ENCODE measurements around the gene TAS1R3. TPM values are rescaled to one million over a fixed set of nuclear protein-coding genes. Genes with fewer than 3 reads are reported as not detected.

TAS1R3 gene
- total and polyA plus RNA-seq, 2 of the 4 experiments (the other 2 are of a cell fraction), result under 0.01 to 0.05 TPM

GRCh38 chr1:1365875-1366698 is 35.0 kb downstream of the TAS1R3 start (continued):
- TF ChIP-seq, protein P1, sequence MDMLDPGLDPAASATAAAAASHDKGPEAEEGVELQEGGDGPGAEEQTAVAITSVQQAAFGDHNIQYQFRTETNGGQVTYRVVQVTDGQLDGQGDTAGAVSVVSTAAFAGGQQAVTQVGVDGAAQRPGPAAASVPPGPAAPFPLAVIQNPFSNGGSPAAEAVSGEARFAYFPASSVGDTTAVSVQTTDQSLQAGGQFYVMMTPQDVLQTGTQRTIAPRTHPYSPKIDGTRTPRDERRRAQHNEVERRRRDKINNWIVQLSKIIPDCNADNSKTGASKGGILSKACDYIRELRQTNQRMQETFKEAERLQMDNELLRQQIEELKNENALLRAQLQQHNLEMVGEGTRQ (IDR thresholded peaks at IDR 0.05; ENCODE audit: low read depth, low read length), result no peak

DNA sequence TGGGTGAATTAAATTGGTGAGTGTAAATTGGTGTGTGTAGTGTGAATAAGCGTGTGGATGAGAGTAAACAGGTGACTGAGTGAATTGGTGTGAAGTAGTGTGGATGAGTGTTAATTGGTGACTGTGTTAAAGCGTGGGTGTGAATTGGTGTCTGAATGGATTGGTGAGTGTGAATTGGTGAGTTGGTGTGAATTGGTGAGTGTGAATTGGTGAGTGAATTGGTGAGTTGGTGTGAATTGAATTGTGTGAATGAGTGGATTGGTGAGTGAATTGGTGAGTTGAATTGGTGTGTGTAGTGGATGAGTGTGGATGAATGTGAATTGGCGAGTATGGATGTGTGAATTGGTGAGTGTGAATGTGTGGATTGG is 35.6 kb downstream of the TAS1R3 start:
- ChIA-PET CTCF (no interaction called here), POLR2A (ENCODE audit: unreplicated experiment) (no interaction called here)
- Histone ChIP-seq H3K9me3 (ENCODE audit: control insufficient read depth, insufficient read depth, low read length) (no peaks in the 10 kb centered on the region), H3K56ac (ENCODE audit: extremely low read depth, insufficient read depth, low read length) (no peak overlapping the region), H3K4me3 (ENCODE audit: insufficient read depth, low read depth, low read length) (no peak overlapping the region), H2BK120ac (ENCODE audit: low read depth, low read length) (no peak overlapping the region), H2AK9ac (replicated peaks; ENCODE audit: low read depth, low read length, poor library complexity) (no peak overlapping the region), H3K18ac (ENCODE audit: low read depth, low read length) (no peak overlapping the region), H3K27ac (ENCODE audit: insufficient read depth, low read length) (no peak overlapping the region), H3K79me1 (ENCODE audit: low read depth in 1 of 2, low read length in 2 of 2) (peaks cover 0 to 26% of the 10 kb centered on the region in 2 experiments; a peak in 2 of 4 replicates), H2BK20ac (ENCODE audit: low read depth, low read length) (no peak overlapping the region), H4K20me1 (ENCODE audit: insufficient read depth, low read length) (0 out of 2 replicates have a peak, but pooled peaks cover 1% of the 10 kb centered on the region), H2AFZ (replicated peaks; ENCODE audit: low read length, poor library complexity) (no peak overlapping the region), H2AK5ac (ENCODE audit: low read depth, low read length) (no peak overlapping the region), H3K9me1 (ENCODE audit: insufficient read depth, low read length) (0 out of 2 replicates have a peak, but pooled peaks cover 6% of the 10 kb centered on the region), H3K4me1 (ENCODE audit: control insufficient read depth, insufficient read depth, low read length) (peaks cover 6% of the 10 kb centered on the region), H3K27me3 (ENCODE audit: control insufficient read depth, insufficient read depth, low read length) (no peaks in the 10 kb centered on the region), H3K4ac (ENCODE audit: low read depth, low read length) (no peak overlapping the region), H3K23ac (ENCODE audit: low read depth, low read length) (peak overlapping the region; percentile 49; the same call in 1 of the 2 replicates), H3K36me3 (ENCODE audit: control insufficient read depth, insufficient read depth, low read length) (no peaks in the 10 kb centered on the region; the same call in 1 of the 2 replicates), H4K5ac (ENCODE audit: low read depth, low read length) (no peak overlapping the region), H4K91ac (ENCODE audit: insufficient read depth, low read depth, low read length) (no peak overlapping the region), H2BK5ac (ENCODE audit: low read depth, low read length, poor library complexity, severe bottlenecking) (peak overlapping the region; percentile 45), H3K9ac (ENCODE audit: low read depth, low read length) (no peak overlapping the region), H4K8ac (ENCODE audit: low read depth in 2 of 2, low read length in 2 of 2) (no peak overlapping the region), H3K4me2 (ENCODE audit: low read depth, low read length) (no peak overlapping the region), H3K14ac (replicated peaks; ENCODE audit: low read depth, low read length) (no peak overlapping the region), H2BK15ac (ENCODE audit: low read depth, low read length) (no peak overlapping the region)
- in situ Hi-C loops (cut with MboI; ENCODE audit: low sequenced_read_pairs) (no loop called here), dilution Hi-C loops (cut with HindIII; ENCODE audit: low sequenced_read_pairs, unreplicated experiment) (no loop called here), intact Hi-C loops (cut with micrococcal nuclease) (no loop called here)
- TF ChIP-seq CEBPB (IDR thresholded peaks at IDR 0.05; ENCODE audit: low read depth, low read length) (no peak), CTCF (conservative IDR thresholded peaks at IDR 0.05; ENCODE audit: low read depth, low read length) (no peak), MXI1 (IDR thresholded peaks at IDR 0.05; ENCODE audit: borderline replicate concordance, low read depth, low read length) (no peak), RAD21 (IDR thresholded peaks at IDR 0.05; ENCODE audit: low read length) (no peak)
- TF ChIP-seq, protein P1 (IDR thresholded peaks at IDR 0.05; ENCODE audit: low read depth, low read length), result no peak
- DNase-seq (no peak), ATAC-seq (ENCODE audit: low read depth) (no peak)
- WGBS, 2 experiments (ENCODE audit: extremely low coverage in 2 of 2, insufficient read length in 1 of 2), result 96 to 100% methylated on average over 3 of the region's 3 CpGs
- BruUV-seq (replicated peaks), result no TSS peak
